SK-N-SH (cell line): ENCODE data around the gene NANOS3. TPM values are rescaled to one million over a fixed set of nuclear protein-coding genes. Genes with fewer than 3 reads are reported as not detected.

Experiments
- CTCF ChIA-PET: fragments of 300-600, 350-600 bp; formaldehyde crosslinking; extraction: SDS; loops from one replicate; lab custom pipeline; 2021; lab: Yijun Ruan, JAX
- POLR2A ChIA-PET: fragments of 350-600 bp; sonication (Branson Sonifier 250); formaldehyde crosslinking; extraction: SDS; loops from one replicate; lab custom pipeline; 2020; ENCODE audit warnings: antibody characterized with exemption, inconsistent platforms; lab: Yijun Ruan, JAX
- DNase-seq: peaks from one replicate; pipeline ENCODE4 v3.0.0; 2012
- H2AFZ ChIP-seq: fragments of 200-600 bp; sonication (generic); 2 replicates; pipeline ENCODE4 v1.8.1; 2016; ENCODE audit warnings: antibody characterized with exemption, mild to moderate bottlenecking, low read depth
- H3F3A ChIP-seq: fragments of 200-600 bp; sonication (generic); replicated peaks from 2 replicates; pipeline ENCODE3; 2016; ENCODE audit warnings: antibody characterized with exemption, mild to moderate bottlenecking; ENCODE audit not compliant: insufficient read depth
- H3K27ac ChIP-seq, 2 experiments: fragments of 200-500 bp in 1 of 2; fragments of 200-600 bp in 1 of 2; sonication (Bioruptor generic) in 1 of 2; sonication (generic), shearing (Covaris generic) in 1 of 2; 2 replicates each; pipeline versions ENCODE4 v1.5.1 to v1.6.1; 2014 to 2016; ENCODE audit warnings: low read depth in 2 of 2, inconsistent platforms in 1 of 2, low read length in 1 of 2, mild to moderate bottlenecking in 1 of 2, mixed read lengths in 1 of 2
- H3K27me3 ChIP-seq: fragments of 200-600 bp; sonication (generic), shearing (Covaris generic); 2 replicates; pipeline ENCODE4 v1.6.1; 2016; ENCODE audit warnings: mixed run types; ENCODE audit not compliant: insufficient read depth
- H3K36me3 ChIP-seq, 2 experiments: fragments of 200-500 bp in 1 of 2; fragments of 200-600 bp in 1 of 2; sonication (Bioruptor generic) in 1 of 2; sonication (generic) in 1 of 2; replicated peaks in 1 of 2; 2 replicates each; pipeline versions ENCODE3 to v1.5.1; 2014 to 2016; ENCODE audit warnings: low read length in 1 of 2, mild to moderate bottlenecking in 1 of 2; ENCODE audit not compliant: insufficient read depth in 2 of 2, control insufficient read depth in 1 of 2
- H3K4me1 ChIP-seq, 2 experiments: fragments of 200-500 bp in 1 of 2; fragments of 200-600 bp in 1 of 2; sonication (Bioruptor generic) in 1 of 2; sonication (generic), shearing (Covaris generic) in 1 of 2; 2 replicates each; pipeline versions ENCODE4 v1.5.1 to v1.6.1; 2014 to 2016; ENCODE audit warnings: low read depth in 1 of 2, low read length in 1 of 2, mixed run types in 1 of 2; ENCODE audit not compliant: insufficient read depth in 2 of 2, control insufficient read depth in 1 of 2
- H3K4me2 ChIP-seq: fragments of 200-600 bp; sonication (generic), shearing (Covaris generic); 2 replicates; pipeline ENCODE4 v1.6.1; 2017; ENCODE audit warnings: mixed run types
- H3K4me3 ChIP-seq, 2 experiments: fragments of 200-500 bp in 1 of 2; fragments of 200-600 bp in 1 of 2; sonication (Bioruptor generic) in 1 of 2; sonication (generic), shearing (Covaris generic) in 1 of 2; 2 replicates each; pipeline versions ENCODE4 v1.5.1 to v1.8.1; 2014 to 2016; ENCODE audit warnings: low read depth in 2 of 2, inconsistent platforms in 1 of 2, low read length in 1 of 2, mild to moderate bottlenecking in 1 of 2, mixed read lengths in 1 of 2, moderate library complexity in 1 of 2
- H3K79me2 ChIP-seq: fragments of 200-600 bp; sonication (generic); 2 replicates; pipeline ENCODE4 v1.8.1; 2017; ENCODE audit warnings: mild to moderate bottlenecking; ENCODE audit not compliant: insufficient read depth
- H3K9ac ChIP-seq: fragments of 200-600 bp; sonication (generic); 2 replicates; pipeline ENCODE4 v1.6.1; 2017; ENCODE audit warnings: mixed run types
- H3K9me2 ChIP-seq: fragments of 200-600 bp; sonication (generic); 2 replicates; pipeline ENCODE4 v1.6.1; 2017; ENCODE audit warnings: mixed run types
- H3K9me3 ChIP-seq: fragments of 200-600 bp; sonication (generic); 2 replicates; pipeline ENCODE4 v1.6.1; 2017; ENCODE audit warnings: mixed run types, mild to moderate bottlenecking, moderate library complexity
- H4K20me1 ChIP-seq: fragments of 200-600 bp; sonication (generic); 2 replicates; pipeline ENCODE4 v1.6.1; 2017; ENCODE audit warnings: mild to moderate bottlenecking, mixed run types; ENCODE audit not compliant: insufficient read depth
- ELF1 ChIP-seq: IDR thresholded peaks from 2 replicates; pipeline ENCODE4 v1.4.0; 2012
- EZH2phosphoT487 ChIP-seq: fragments of 200-600 bp; sonication (generic); IDR thresholded peaks from 2 replicates; pipeline ENCODE4 v1.6.1; 2017; ENCODE audit warnings: low read depth, mixed run types, mild to moderate bottlenecking, antibody characterized with exemption, moderate library complexity, borderline replicate concordance
- FOXJ3 ChIP-seq: sonication (generic); formaldehyde crosslinking; IDR thresholded peaks from 2 replicates; pipeline ENCODE4 v1.5.1; 2020; ENCODE audit warnings: mild to moderate bottlenecking, missing genetic modification reagents
- GABPA ChIP-seq: IDR thresholded peaks from 2 replicates; pipeline ENCODE4 v1.4.0; 2012; ENCODE audit warnings: low read depth, mild to moderate bottlenecking
- MXI1 ChIP-seq: IDR thresholded peaks from 2 replicates; pipeline ENCODE4 v1.6.1; 2012; ENCODE audit warnings: mild to moderate bottlenecking, low read depth, low read length, improper control_type of control experiment
- NRF1 ChIP-seq: IDR thresholded peaks from 2 replicates; pipeline ENCODE4 v1.6.1; 2012; ENCODE audit warnings: low read depth, mild to moderate bottlenecking, low read length
- POLR2AphosphoS5 ChIP-seq: IDR thresholded peaks from 2 replicates; pipeline ENCODE4 v1.6.1; 2012; ENCODE audit warnings: low read depth, low read length
- RAD21 ChIP-seq: IDR thresholded peaks from 2 replicates; pipeline ENCODE4 v1.6.1; 2012; ENCODE audit warnings: mild to moderate bottlenecking, low read length
- RCOR1 ChIP-seq: fragments of 150-350 bp; IDR thresholded peaks from 2 replicates; pipeline ENCODE4 v1.6.1; 2017; ENCODE audit warnings: antibody characterized with exemption, low read length
- SIN3A ChIP-seq: IDR thresholded peaks from 2 replicates; pipeline ENCODE4 v1.6.1; 2012; ENCODE audit warnings: low read depth, mild to moderate bottlenecking, low read length, moderate library complexity, borderline replicate concordance
- TAF1 ChIP-seq: IDR thresholded peaks from 2 replicates; pipeline ENCODE4 v1.6.1; 2012; ENCODE audit warnings: low read depth, mild to moderate bottlenecking, low read length, moderate library complexity, borderline replicate concordance
- TCF12 ChIP-seq: IDR thresholded peaks from 2 replicates; pipeline ENCODE4 v1.4.0; 2012
- TEAD4 ChIP-seq: IDR thresholded peaks from 2 replicates; pipeline ENCODE4 v1.4.0; 2012; ENCODE audit warnings: mild to moderate bottlenecking, borderline replicate concordance; ENCODE audit not compliant: insufficient read depth
- USF1 ChIP-seq: IDR thresholded peaks from 2 replicates; pipeline ENCODE4 v1.4.0; 2012; ENCODE audit warnings: low read depth, borderline replicate concordance
- YY1 ChIP-seq: IDR thresholded peaks from 2 replicates; pipeline ENCODE4 v1.4.0; 2012; ENCODE audit warnings: low read depth, mild to moderate bottlenecking
- ZBTB33 ChIP-seq: IDR thresholded peaks from 2 replicates; pipeline ENCODE4 v1.4.0; 2012; ENCODE audit warnings: low read depth, borderline replicate concordance
- WGBS: methylation state at CpG from one replicate; pipeline ENCODE4 v1.1.6; 2017; ENCODE audit warnings: low lambda C conversion rate; 5-methylcytosine and 5-hydroxymethylcytosine counted together
- polyA plus RNA-seq, 3 experiments: library from polyadenylated mRNA; depleted of rRNA; stranded (reverse); fragments of >200 nt; gene quantifications; 2 replicates each; pipeline ENCODE4 v1.2.3, GENCODE V29; 2012
- TF ChIP-seq, protein P1 (sequence below): IDR thresholded peaks from 2 replicates; pipeline ENCODE4 v1.4.0; 2012; ENCODE audit warnings: low read depth
- TF ChIP-seq, protein P2 (sequence below): IDR thresholded peaks from 2 replicates; pipeline ENCODE4; 2012

NANOS3 gene
- polyA plus RNA-seq, 1 of the 3 experiments (the other 2 are of a cell fraction), result 0.53 TPM

GRCh38 chr19:13905634-13906520, 28.9 kb downstream of the NANOS3 start, which contains the start of the genes BRME1 and CC2D1A:
TSS of gene BRME1 (minus strand) at chr19:13906117. CDS start at chr19:13904892, 1,225 bp downstream.
TSS of gene CC2D1A (plus strand) at chr19:13906201. CDS start at chr19:13906442, 241 bp downstream.
- no peaks in the 10 kb centered on the region for H3K9me3 ChIP-seq
- H3K36me3 ChIP-seq, result no peaks in the 10 kb centered on the region
- H4K20me1 ChIP-seq, result no peaks in the 10 kb centered on the region
- H3K27ac ChIP-seq, result peak within 1 kb of the TSS in 1 of 2 experiments; percentile 58; a peak in 1 of 4 replicates
- CTCF ChIA-PET, result interaction anchor here (0.9 to 2.3 kb wide), 6 partner anchors 11 to 166 kb away, joined by 3 to 6 read pairs (median 3); partner anchors contain the start of genes IL27RA and MISP3
- POLR2A ChIA-PET, result no interaction called here
- H3K27me3 ChIP-seq, result no peaks in the 10 kb centered on the region
- H2AFZ ChIP-seq, result peak within 1 kb of the TSS; percentile 91
- peak within 1 kb of the TSS; percentile 83 for H3K4me2 ChIP-seq
- DNase-seq, result peak; percentile 99
- TF ChIP-seq TCF12 (no peak; the same call in 1 of the 2 replicates), ELF1 (peak; percentile 83), MXI1 (peak; percentile 51; the same call in 1 of the 2 replicates), ZBTB33 (no peak), TEAD4 (no peak), RAD21 (0 out of 2 replicates have a peak, but pooled peaks have one; percentile 7), GABPA (no peak), NRF1 (peak; percentile 96), FOXJ3 (CRISPR knock-in tag) (no peak), SIN3A (peak; percentile 42; the same call in 1 of the 2 replicates), EZH2phosphoT487 (no peak), YY1 (no peak), TAF1 (peak; percentile 42; the same call in 1 of the 2 replicates), POLR2AphosphoS5 (peak; percentile 45; the same call in 1 of the 2 replicates), RCOR1 (no peak), USF1 (no peak)
- TF ChIP-seq, protein P1, sequence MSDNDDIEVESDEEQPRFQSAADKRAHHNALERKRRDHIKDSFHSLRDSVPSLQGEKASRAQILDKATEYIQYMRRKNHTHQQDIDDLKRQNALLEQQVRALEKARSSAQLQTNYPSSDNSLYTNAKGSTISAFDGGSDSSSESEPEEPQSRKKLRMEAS, result peak; percentile 99
- TF ChIP-seq, protein P2, sequence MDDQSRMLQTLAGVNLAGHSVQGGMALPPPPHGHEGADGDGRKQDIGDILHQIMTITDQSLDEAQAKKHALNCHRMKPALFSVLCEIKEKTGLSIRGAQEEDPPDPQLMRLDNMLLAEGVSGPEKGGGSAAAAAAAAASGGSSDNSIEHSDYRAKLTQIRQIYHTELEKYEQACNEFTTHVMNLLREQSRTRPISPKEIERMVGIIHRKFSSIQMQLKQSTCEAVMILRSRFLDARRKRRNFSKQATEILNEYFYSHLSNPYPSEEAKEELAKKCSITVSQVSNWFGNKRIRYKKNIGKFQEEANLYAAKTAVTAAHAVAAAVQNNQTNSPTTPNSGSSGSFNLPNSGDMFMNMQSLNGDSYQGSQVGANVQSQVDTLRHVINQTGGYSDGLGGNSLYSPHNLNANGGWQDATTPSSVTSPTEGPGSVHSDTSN, result peak; percentile 28; the same call in 1 of the 2 replicates
- no peaks in the 10 kb centered on the region for H3K9me2 ChIP-seq
- 12% methylated on average over 24 of the region's 86 CpGs for WGBS
- H3K9ac ChIP-seq, result peak within 1 kb of the TSS; percentile 75
- H3K4me1 ChIP-seq, result peaks cover 0 to 9% of the 10 kb centered on the region in 2 experiments; a peak in 1 of 4 replicates
- H3K4me3 ChIP-seq, result peak within 1 kb of the TSS; percentile 65 to 79
- 0 out of 2 replicates have a peak, but pooled peaks cover 10% of the 10 kb centered on the region for H3K79me2 ChIP-seq
- peaks cover 6% of the 10 kb centered on the region for H3F3A ChIP-seq
